Chondrocyte (in vitro differentiated cells): ENCODE measurements around the gene FCRL4. TPM values are rescaled to one million over a fixed set of nuclear protein-coding genes. Genes with fewer than 3 reads are reported as not detected.

Source experiments
- DNase-seq: peaks from one replicate; pipeline ENCODE4 v3.0.0; 2021; ENCODE audit warnings: mixed read lengths, low spot score
- H3K27ac Mint-ChIP-seq: one replicate; pipeline ENCODE4 v1.8.0; 2021; ENCODE audit warnings: mild to moderate bottlenecking, moderate library complexity, mixed read lengths; ENCODE audit not compliant: unreplicated experiment
- H3K27me3 Mint-ChIP-seq: 2 replicates; pipeline ENCODE4 v1.8.0; 2021; ENCODE audit warnings: low read depth, mixed read lengths
- H3K36me3 Mint-ChIP-seq: 2 replicates; pipeline ENCODE4 v1.8.0; 2021; ENCODE audit warnings: low read depth, mixed read lengths
- H3K4me1 Mint-ChIP-seq: 2 replicates; pipeline ENCODE4 v1.8.0; 2021; ENCODE audit warnings: low read depth, mild to moderate bottlenecking, mixed read lengths
- H3K4me3 Mint-ChIP-seq: one replicate; pipeline ENCODE4 v1.8.0; 2021; ENCODE audit warnings: mild to moderate bottlenecking, moderate library complexity, mixed read lengths; ENCODE audit not compliant: unreplicated experiment
- H3K9me3 Mint-ChIP-seq: 2 replicates; pipeline ENCODE4 v1.8.0; 2021; ENCODE audit warnings: low read depth, mixed read lengths
- long read RNA-seq: library from polyadenylated mRNA; stranded (forward); transcript quantifications from one replicate; pipeline ENCODE4 v2.0.0, GENCODE V29; 2021
- total RNA-seq: library from RNA; stranded (reverse); gene quantifications from 3 replicates; pipeline ENCODE4 v1.2.1, GENCODE V29; 2021
- TF ChIP-seq, protein P1 (sequence below): fragments of 200-600 bp; sonication (generic); IDR thresholded peaks from 2 replicates; pipeline ENCODE4 v1.5.0; 2021; ENCODE audit warnings: antibody characterized with exemption, mild to moderate bottlenecking, moderate library complexity

Gene FCRL4
- total RNA-seq = not detected in 3 replicates
- long read RNA-seq = 0 reads

DNA sequence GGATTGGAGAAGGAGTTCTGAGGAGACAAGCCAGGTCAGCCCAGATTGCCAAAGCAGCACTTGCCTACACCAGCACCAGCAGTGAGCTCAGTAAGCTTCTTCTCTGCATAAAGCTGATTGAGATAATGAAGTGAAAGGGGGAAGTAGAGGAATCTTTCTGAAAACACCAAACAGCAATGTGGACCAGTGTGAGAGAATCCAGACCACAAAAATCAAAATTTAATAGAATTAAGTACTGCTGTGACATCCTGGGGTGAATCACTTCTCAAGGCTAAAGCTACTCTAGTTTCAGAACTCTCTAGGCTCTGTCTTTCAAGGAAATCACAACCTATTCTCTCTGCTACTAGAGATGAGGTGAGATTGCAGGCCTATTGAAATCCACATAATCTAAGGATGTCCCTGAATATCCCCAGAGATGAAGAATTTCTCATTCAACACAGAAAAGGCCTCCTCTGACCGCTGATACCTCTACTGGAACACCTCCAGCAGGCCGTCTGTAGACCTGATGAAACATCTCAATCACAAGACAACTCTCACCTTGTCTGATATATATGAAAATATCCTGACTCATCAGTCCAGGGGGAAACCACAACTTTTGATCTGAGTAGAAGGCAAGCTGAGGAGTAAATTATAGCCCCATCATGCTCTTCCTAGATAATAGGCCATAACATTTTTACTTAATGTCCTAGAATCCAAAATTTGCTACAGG lies at the start of gene FCRL4:
Gene FCRL4 (minus strand): TSS at position 127 of the 709 bp plus-strand sequence. CDS start 141 bp downstream, outside the sequence.
- H3K27ac Mint-ChIP-seq = no peak within 1 kb of the TSS
- H3K4me1 Mint-ChIP-seq = no peaks in the 10 kb centered on the region
- TF ChIP-seq, protein P1, sequence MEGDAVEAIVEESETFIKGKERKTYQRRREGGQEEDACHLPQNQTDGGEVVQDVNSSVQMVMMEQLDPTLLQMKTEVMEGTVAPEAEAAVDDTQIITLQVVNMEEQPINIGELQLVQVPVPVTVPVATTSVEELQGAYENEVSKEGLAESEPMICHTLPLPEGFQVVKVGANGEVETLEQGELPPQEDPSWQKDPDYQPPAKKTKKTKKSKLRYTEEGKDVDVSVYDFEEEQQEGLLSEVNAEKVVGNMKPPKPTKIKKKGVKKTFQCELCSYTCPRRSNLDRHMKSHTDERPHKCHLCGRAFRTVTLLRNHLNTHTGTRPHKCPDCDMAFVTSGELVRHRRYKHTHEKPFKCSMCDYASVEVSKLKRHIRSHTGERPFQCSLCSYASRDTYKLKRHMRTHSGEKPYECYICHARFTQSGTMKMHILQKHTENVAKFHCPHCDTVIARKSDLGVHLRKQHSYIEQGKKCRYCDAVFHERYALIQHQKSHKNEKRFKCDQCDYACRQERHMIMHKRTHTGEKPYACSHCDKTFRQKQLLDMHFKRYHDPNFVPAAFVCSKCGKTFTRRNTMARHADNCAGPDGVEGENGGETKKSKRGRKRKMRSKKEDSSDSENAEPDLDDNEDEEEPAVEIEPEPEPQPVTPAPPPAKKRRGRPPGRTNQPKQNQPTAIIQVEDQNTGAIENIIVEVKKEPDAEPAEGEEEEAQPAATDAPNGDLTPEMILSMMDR = no peak
- H3K36me3 Mint-ChIP-seq = no peaks in the 10 kb centered on the region
- H3K4me3 Mint-ChIP-seq = no peak within 1 kb of the TSS
- peaks cover 12% of the 10 kb centered on the region for H3K27me3 Mint-ChIP-seq
- H3K9me3 Mint-ChIP-seq = no peaks in the 10 kb centered on the region
- DNase-seq = no peak

DNA sequence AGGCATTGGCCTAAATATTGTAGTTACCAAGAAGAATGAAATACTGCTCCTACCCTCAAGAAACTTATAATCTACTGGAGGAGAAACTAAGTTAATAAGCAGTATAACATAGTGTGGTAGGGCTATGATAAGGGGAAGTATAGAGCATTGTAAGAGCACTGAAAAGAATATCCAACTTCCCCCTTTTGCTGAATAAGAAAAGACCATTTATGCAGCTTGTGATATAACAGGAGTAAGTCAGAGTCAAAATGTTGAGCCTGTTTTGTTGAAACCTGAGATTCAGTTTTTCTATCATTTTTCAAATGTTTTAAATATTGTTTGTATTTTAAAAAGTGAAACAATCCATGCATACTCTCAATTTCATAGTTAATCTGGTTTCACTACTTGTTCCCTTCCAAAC lies 48.3 kb upstream of the FCRL4 start:
- no peak for DNase-seq
- peaks cover 9% of the 10 kb centered on the region for H3K27me3 Mint-ChIP-seq
- no peaks in the 10 kb centered on the region for H3K36me3 Mint-ChIP-seq
- H3K27ac Mint-ChIP-seq = no peak overlapping the region
- TF ChIP-seq, protein P1 = no peak
- no peaks in the 10 kb centered on the region for H3K9me3 Mint-ChIP-seq
- H3K4me1 Mint-ChIP-seq = no peaks in the 10 kb centered on the region
- H3K4me3 Mint-ChIP-seq = no peak overlapping the region

DNA sequence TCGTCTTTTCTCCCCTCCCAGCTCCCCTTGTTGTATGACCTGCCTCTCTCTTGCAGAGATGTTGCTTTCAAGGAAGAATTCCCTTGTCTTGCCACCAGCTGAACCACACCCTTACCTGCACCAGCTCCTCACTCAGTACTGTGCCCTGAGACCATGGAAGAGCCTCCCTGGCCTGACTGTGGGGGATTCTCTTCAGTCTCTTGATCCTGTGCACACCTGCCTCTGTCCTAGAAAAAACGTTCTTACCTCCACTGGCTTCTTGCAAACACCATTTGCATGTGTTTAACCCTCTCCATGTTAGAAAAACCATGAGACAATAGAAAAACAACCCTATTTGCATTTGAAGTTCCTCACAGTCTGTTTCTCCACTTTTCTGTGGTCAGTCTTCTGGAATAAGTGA lies 43.3 kb upstream of the FCRL4 start:
- Mint-ChIP-seq H3K4me3 (no peak overlapping the region), H3K27ac (no peak overlapping the region), H3K4me1 (no peaks in the 10 kb centered on the region), H3K36me3 (no peaks in the 10 kb centered on the region), H3K27me3 (peaks cover 10% of the 10 kb centered on the region), H3K9me3 (no peaks in the 10 kb centered on the region)
- TF ChIP-seq, protein P1 = no peak
- no peak for DNase-seq

DNA sequence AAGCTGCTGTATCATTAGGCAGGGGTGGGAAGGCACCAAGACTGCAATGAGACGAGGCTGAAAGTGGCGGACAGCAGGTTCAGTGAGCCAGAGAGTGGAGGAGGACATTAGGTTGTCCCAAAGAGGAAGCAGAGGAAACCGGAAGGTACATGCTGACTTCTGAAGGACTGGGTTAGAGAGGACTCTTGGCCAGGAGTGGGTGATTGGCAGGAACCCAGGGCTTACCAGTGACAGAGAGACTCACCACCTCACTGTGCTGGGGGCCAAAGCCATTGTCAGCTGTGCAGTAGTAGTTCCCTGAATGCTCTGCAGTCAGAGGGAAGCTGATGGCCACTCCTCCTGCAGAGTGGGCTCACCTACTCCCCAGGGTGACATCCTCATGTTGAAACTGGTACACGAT lies 41.9 kb upstream of the FCRL4 start:
- no peak for DNase-seq
- H3K4me3 Mint-ChIP-seq = no peak overlapping the region
- H3K9me3 Mint-ChIP-seq = no peaks in the 10 kb centered on the region
- H3K4me1 Mint-ChIP-seq = no peaks in the 10 kb centered on the region
- no peaks in the 10 kb centered on the region for H3K36me3 Mint-ChIP-seq
- no peak overlapping the region for H3K27ac Mint-ChIP-seq
- peaks cover 7% of the 10 kb centered on the region for H3K27me3 Mint-ChIP-seq
- TF ChIP-seq, protein P1 = no peak

DNA sequence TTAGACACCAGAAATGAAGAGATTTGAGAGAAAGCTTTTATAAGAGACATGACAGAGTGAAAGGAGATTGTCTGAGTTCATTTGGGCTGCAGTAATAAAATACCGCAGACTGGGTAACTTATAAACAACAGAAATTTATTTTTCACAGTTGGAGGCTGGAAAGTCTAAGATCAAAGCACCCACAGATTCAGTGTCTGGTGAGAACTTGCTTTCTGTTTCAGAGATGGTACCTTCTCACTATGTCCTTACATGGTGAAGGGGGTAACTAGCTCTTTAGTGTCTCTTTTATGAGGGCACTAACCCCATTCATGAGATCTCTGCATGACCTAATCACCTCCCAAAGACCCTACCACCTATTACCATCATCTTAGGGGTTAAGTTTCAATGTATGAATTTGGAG lies 30.9 kb upstream of the FCRL4 start:
- Mint-ChIP-seq H3K4me3 (no peak overlapping the region), H3K36me3 (no peaks in the 10 kb centered on the region), H3K4me1 (no peaks in the 10 kb centered on the region), H3K27ac (no peak overlapping the region), H3K27me3 (peaks cover 17% of the 10 kb centered on the region), H3K9me3 (no peaks in the 10 kb centered on the region)
- DNase-seq = no peak
- TF ChIP-seq, protein P1 = no peak
